Prostate gland (tissue), 2 donors: ENCODE data around the gene PTBP1. TPM values are rescaled to one million over a fixed set of nuclear protein-coding genes. Genes with fewer than 3 reads are reported as not detected.

Source experiments
- DNase-seq: peaks from one replicate; pipeline ENCODE4 v3.0.0-alpha.2; 2019; ENCODE audit warnings: low spot score
- H3K27ac ChIP-seq, 2 donors: fragments of 200-600 bp; sonication (generic); 2 replicates each; pipeline ENCODE4 v1.5.1; 2017 to 2019
- H3K27me3 ChIP-seq: fragments of 200-600 bp; sonication (generic); replicated peaks from 2 replicates; pipeline ENCODE4 v1.5.1; 2019; ENCODE audit not compliant: insufficient read depth
- H3K36me3 ChIP-seq, 2 donors: fragments of 200-600 bp; sonication (generic); 1 replicate in 1 of 2; 2 replicates in 1 of 2; pipeline versions ENCODE4 v1.5.1 to v1.8.1; 2017 to 2019
- H3K4me1 ChIP-seq: fragments of 200-600 bp; sonication (generic); replicated peaks from 2 replicates; pipeline ENCODE4 v1.5.1; 2019
- H3K4me3 ChIP-seq, 2 donors: fragments of 200-600 bp; sonication (generic); 2 replicates each; pipeline ENCODE4 v1.5.1; 2017 to 2019
- H3K9me3 ChIP-seq: fragments of 200-600 bp; sonication (generic); 2 replicates; pipeline ENCODE4 v1.5.1; 2017
- CTCF ChIP-seq, 4 experiments: fragments of 200-600 bp in 2 of 4; fragments of 450-650 bp in 2 of 4; sonication (generic) in 2 of 4; IDR thresholded peaks; 1 replicate in 3 of 4; 2 replicates in 1 of 4; pipeline ENCODE4 v1.5.1; 2016 to 2019; ENCODE audit warnings: antibody characterized with exemption in 4 of 4, mild to moderate bottlenecking in 2 of 4, moderate library complexity in 2 of 4
- POLR2A ChIP-seq: fragments of 450-650 bp; IDR thresholded peaks from one replicate; pipeline ENCODE4 v1.6.1; 2016; ENCODE audit warnings: antibody characterized with exemption, mild to moderate bottlenecking
- POLR2AphosphoS5 ChIP-seq: sonication (generic); formaldehyde crosslinking; IDR thresholded peaks from one replicate; pipeline ENCODE4 v1.6.1; 2017; ENCODE audit warnings: antibody characterized with exemption
- whole genome bisulfite sequencing: methylation state at CpG from one replicate; pipeline ENCODE4 v1.1.5; 2018; 5-methylcytosine and 5-hydroxymethylcytosine counted together
- intact Hi-C: fragments of 100-400 bp; cut with DNase I; formaldehyde crosslinking; loops from one replicate; pipeline ENCODE4 v1.14.2; 2022
- total RNA-seq, 2 donors: library from RNA; depleted of rRNA; stranded (reverse); fragments of >200 nt; gene quantifications; one replicate each; pipeline ENCODE4 v1.1.0, GENCODE V29; 2016

PTBP1 gene
- total RNA-seq, 2 donors from 2014 or later: 153 to 222 TPM

DNA sequence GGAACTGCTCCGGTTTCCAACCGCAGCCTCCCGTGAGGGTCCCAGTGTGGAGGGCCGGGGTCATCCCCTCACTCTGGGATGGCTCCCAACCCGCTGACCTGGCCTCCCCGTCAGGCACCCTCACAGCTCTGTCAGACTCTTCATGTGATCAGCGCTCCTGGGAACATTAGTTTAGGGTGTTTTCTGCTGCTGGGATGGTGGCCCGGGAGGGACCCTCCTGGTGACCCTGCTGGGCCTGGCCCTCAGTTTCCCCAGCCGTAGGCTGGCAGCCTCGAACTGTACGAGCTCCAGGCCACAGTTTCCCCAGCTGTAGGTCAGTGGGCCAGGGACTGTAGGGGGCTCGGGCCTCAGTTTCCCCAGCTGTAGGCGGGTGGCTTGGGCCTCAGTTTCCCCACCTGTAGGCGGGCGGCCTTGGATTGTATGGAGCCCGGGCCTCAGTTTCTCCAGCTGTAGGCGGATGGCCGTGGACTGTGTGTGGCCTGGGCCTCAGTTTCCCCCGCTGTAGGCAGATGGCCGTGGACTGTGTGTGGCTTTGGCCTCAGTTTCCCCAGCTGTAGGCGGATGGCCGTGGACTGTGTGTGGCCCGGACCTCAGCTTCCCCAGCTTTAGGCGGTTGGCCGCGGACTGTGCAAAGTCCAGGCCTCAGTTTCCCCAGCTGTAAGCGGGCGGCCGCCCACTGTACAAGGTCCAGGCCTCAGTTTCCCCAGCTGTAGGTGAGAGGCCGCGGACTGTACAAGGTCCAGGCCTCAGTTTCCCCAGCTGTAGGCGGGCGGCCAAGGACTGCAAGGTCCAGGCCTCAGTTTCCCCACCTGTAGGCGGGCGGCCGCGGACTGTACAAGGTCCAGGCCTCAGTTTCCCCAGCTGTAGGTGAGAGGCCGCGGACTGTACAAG, 1.3 kb upstream of the PTBP1 start:
- WGBS: 80% methylated on average over 39 of the region's 39 CpGs
- Histone ChIP-seq H3K4me1 (peaks cover 19% of the 10 kb centered on the region), H3K4me3 (peak overlapping the region; percentile 55 to 65), H3K9me3 (no peaks in the 10 kb centered on the region), H3K36me3 (no peaks in the 10 kb centered on the region), H3K27me3 (no peaks in the 10 kb centered on the region), H3K27ac (peak overlapping the region; percentile 85 to 88)
- DNase-seq: no peak
- intact Hi-C loops: no loop called here
- TF ChIP-seq CTCF (IDR thresholded peaks at IDR 0.05) (no peak), POLR2AphosphoS5 (no peak), POLR2A (no peak)

DNA sequence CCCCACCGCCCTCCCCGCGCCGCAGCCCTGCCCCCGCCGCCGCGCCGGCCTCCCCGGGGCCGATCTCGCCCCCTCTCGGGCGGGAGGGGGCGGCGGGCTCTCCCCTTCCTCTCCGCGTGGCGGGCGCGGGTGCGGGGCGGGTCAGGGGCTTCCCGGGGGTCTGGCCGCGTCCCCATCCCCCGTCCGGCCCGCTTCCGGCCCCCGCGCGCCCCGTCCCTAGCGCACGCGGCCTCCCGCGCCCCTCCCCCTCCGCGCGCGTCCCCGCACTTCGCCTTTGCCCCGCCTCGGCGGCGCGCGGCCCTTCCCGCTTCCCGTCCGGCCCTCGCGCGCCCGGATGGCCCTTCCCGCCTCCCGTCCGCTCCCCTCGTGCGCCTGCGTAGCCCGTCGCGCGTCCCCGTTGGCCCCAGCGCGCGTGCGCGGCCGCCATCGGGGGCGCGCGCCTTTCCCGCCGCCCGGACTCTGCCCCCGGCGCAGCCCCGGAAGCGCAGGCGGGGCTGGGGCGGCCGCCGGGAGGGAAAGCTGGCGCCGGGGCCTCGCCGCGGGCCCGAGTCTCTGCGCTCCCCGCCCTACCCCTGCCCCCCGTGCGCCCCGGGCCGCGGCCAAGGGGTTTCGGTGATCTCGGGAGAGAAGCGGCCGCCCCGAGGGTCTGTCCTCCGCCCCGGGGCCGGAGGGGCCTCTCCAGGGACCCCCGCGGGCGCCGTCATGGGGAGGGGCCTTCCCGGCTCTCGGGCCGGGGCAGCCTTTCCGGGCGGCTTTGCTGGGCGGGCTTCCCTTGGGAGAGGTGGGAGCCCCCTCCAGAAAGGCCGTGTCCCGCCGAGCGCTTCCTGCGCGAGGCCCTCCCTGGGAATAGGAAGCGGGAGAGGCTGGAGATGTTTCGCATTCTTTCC, 519 bp downstream of the PTBP1 start:
- intact Hi-C loops: no loop called here
- Histone ChIP-seq H3K4me3 (peak overlapping the region; percentile 97 to 99), H3K36me3 (no peaks in the 10 kb centered on the region), H3K27ac (peak overlapping the region; percentile 95 to 100), H3K4me1 (peaks cover 36% of the 10 kb centered on the region), H3K27me3 (no peaks in the 10 kb centered on the region), H3K9me3 (no peaks in the 10 kb centered on the region)
- WGBS: under 1% methylated on average over 96 of the region's 129 CpGs
- TF ChIP-seq CTCF (IDR thresholded peaks at IDR 0.05): peak in 1 of 4 experiments; percentile 4
- no peak for TF ChIP-seq POLR2A
- TF ChIP-seq POLR2AphosphoS5: no peak
- peak; percentile 81 for DNase-seq

DNA sequence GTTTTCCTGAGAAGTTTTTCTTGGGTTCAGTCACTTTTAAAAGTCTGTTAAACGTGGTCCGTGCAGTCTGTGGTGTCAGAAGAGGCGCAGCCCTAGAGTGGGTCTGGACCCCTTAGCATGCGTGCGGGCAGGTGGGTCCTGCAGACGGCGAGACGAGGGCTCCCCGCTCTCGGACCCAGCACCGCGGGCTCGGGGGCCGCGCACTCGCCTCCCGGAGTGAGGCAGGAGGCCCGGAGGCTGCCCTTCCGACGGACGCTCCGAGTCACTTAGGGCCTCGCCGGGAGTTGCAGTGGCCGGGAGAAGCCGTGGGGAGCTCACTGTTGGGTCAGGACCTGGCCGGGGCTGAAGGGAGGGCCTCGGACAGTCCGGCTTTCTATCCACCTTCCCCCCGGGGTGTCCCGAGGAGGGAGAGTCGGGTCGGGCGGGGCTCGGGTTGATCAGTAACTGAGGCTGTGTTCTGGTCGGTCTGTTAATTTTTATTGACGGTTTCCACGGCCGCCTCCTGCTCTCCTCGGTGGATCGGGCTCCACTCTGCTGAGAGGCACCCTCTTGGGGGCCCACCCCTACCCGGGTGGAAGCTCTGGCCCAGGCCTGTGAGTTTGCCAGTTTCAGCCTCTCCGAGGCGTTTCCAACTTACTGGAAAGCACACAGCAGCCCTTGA, 1.3 kb downstream of the PTBP1 start:
- no peaks in the 10 kb centered on the region for H3K27me3 ChIP-seq
- no peak for DNase-seq
- 3% methylated on average over 39 of the region's 44 CpGs for WGBS
- H3K36me3 ChIP-seq: no peaks in the 10 kb centered on the region
- H3K4me3 ChIP-seq: peak overlapping the region; percentile 97 to 99
- H3K27ac ChIP-seq: peak overlapping the region; percentile 95 to 100
- TF ChIP-seq POLR2AphosphoS5 (no peak), CTCF (IDR thresholded peaks at IDR 0.05) (no peak), POLR2A (no peak)
- intact Hi-C loops: no loop called here
- peaks cover 42% of the 10 kb centered on the region for H3K4me1 ChIP-seq
- H3K9me3 ChIP-seq: no peaks in the 10 kb centered on the region

DNA sequence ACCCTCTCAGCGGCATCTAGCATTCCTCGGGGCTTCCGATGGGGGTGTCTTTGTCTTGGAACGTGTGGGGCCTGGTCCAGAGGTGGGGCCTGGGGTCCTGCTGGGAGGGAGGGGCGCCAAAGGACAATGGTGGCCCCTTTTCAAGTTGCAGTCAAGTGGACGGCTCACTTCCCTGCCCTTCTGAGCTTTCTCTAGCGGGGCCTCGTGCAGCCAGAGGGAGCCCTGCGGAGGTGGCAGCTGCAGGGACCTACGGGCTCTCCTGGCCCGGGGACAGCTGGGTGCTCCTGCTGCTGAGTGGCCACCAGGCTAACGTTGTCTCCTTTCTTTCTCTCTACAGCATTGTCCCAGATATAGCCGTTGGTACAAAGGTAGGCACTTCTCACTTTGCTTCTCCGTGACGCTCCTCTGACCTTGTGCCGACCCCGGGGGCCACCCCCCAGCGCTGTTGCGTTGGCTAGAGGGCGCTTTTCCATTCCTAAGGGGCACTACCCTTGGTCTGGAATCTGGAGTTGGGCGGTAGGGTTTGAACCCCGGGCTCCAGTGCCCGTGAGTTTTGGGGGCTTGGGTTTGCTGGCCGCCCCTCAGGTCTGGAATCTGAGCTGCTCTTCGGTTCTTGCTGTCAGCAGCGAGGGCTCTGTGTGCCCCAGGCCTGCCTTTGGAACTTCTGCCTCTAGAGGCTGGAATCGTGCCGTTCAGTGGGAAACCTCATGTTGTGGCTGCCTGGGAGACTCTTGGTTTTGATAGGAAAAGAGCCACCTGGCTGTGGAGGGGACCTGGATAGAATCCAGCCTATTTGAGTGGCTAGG, 2.0 kb downstream of the PTBP1 start:
- Histone ChIP-seq H3K9me3 (no peaks in the 10 kb centered on the region), H3K4me1 (peaks cover 42% of the 10 kb centered on the region), H3K36me3 (peaks cover 3 to 7% of the 10 kb centered on the region in 2 donors), H3K27ac (peak overlapping the region; percentile 95 to 100), H3K27me3 (no peaks in the 10 kb centered on the region), H3K4me3 (peak overlapping the region; percentile 97 to 99)
- intact Hi-C loops: no loop called here
- DNase-seq: no peak
- no peak for TF ChIP-seq CTCF (IDR thresholded peaks at IDR 0.05)
- TF ChIP-seq POLR2A: no peak
- no peak for TF ChIP-seq POLR2AphosphoS5
- 7% methylated on average over 27 of the region's 28 CpGs for WGBS
